GM23338 (cell line): Measurements from ENCODE around the gene PDZK1IP1. TPM values are rescaled to one million over a fixed set of nuclear protein-coding genes. Genes with fewer than 3 reads are reported as not detected.

ENCODE experiments used
- ATAC-seq: fragments of 200-7000 bp; cut with Tn5 transposase; 3 replicates; pipeline ENCODE4 v1.9.1; 2020
- DNase-seq: peaks from one replicate; pipeline ENCODE4 v3.0.0-alpha.2; 2015; ENCODE audit warnings: low spot score
- H2AFZ ChIP-seq: fragments of 200-600 bp; sonication (generic); 2 replicates; pipeline ENCODE4 v1.8.0; 2016; ENCODE audit warnings: antibody characterized with exemption, mild to moderate bottlenecking, moderate library complexity
- H3F3A ChIP-seq: fragments of 200-600 bp; sonication (generic); replicated peaks from 2 replicates; pipeline ENCODE4 v1.8.0; 2017; ENCODE audit warnings: antibody characterized with exemption, mixed run types, low read depth
- H3K27ac ChIP-seq: fragments of 200-600 bp; sonication (generic); 2 replicates; pipeline ENCODE4 v1.6.1; 2016; ENCODE audit warnings: low read depth
- H3K27me3 ChIP-seq: fragments of 200-600 bp; sonication (generic); 2 replicates; pipeline ENCODE4 v1.8.0; 2016; ENCODE audit warnings: mild to moderate bottlenecking, mixed run types, moderate library complexity; ENCODE audit not compliant: insufficient read depth
- H3K36me3 ChIP-seq: fragments of 200-600 bp; sonication (generic); 2 replicates; pipeline ENCODE4 v1.8.0; 2016; ENCODE audit warnings: mild to moderate bottlenecking; ENCODE audit not compliant: insufficient read depth
- H3K4me1 ChIP-seq: fragments of 200-600 bp; sonication (generic); 2 replicates; pipeline ENCODE4 v1.8.0; 2016; ENCODE audit warnings: mild to moderate bottlenecking, moderate library complexity; ENCODE audit not compliant: insufficient read depth
- H3K4me2 ChIP-seq: fragments of 200-600 bp; sonication (generic); 2 replicates; pipeline ENCODE4 v1.7.1; 2017; ENCODE audit warnings: mixed run types
- H3K4me3 ChIP-seq: fragments of 200-600 bp; sonication (generic); 2 replicates; pipeline ENCODE4 v1.6.1; 2016; ENCODE audit warnings: mixed run types
- H3K79me2 ChIP-seq: fragments of 200-600 bp; sonication (generic); replicated peaks from 2 replicates; pipeline ENCODE4 v1.8.0; 2017; ENCODE audit warnings: mild to moderate bottlenecking; ENCODE audit not compliant: insufficient read depth
- H3K9me2 ChIP-seq: fragments of 200-600 bp; sonication (generic); 2 replicates; pipeline ENCODE4 v1.8.0; 2017; ENCODE audit not compliant: insufficient read depth
- H4K20me1 ChIP-seq: fragments of 200-600 bp; sonication (generic); replicated peaks from 2 replicates; pipeline ENCODE4 v1.8.0; 2017; ENCODE audit warnings: mild to moderate bottlenecking; ENCODE audit not compliant: insufficient read depth
- H3K27ac Mint-ChIP-seq: 2 replicates; pipeline ENCODE4 v1.8.0; 2020; ENCODE audit warnings: inconsistent platforms, mild to moderate bottlenecking, moderate library complexity, mixed read lengths
- H3K27me3 Mint-ChIP-seq: 3 replicates; pipeline ENCODE4 v1.8.0; 2022; ENCODE audit warnings: low read depth, mild to moderate bottlenecking, moderate library complexity, mixed read lengths, inconsistent platforms; ENCODE audit not compliant: insufficient read depth, poor library complexity
- H3K36me3 Mint-ChIP-seq: 3 replicates; pipeline ENCODE4 v1.8.0; 2021; ENCODE audit warnings: low read depth, mild to moderate bottlenecking, inconsistent platforms, moderate library complexity, mixed read lengths
- H3K4me1 Mint-ChIP-seq: 3 replicates; pipeline ENCODE4 v1.8.0; 2020; ENCODE audit warnings: mild to moderate bottlenecking, inconsistent platforms, mixed read lengths
- H3K4me3 Mint-ChIP-seq: 3 replicates; pipeline ENCODE4 v1.8.0; 2021; ENCODE audit warnings: moderate library complexity, mild to moderate bottlenecking, inconsistent platforms, mixed read lengths
- H3K9me3 Mint-ChIP-seq: 3 replicates; pipeline ENCODE4 v1.8.0; 2020; ENCODE audit warnings: moderate library complexity, mild to moderate bottlenecking, inconsistent platforms, mixed read lengths
- CREB1 ChIP-seq: fragments of 250-450 bp; sonication (Bioruptor Pico); IDR thresholded peaks from 2 replicates; pipeline ENCODE4 v1.5.0; 2020; ENCODE audit warnings: low read depth, mild to moderate bottlenecking, moderate library complexity
- EZH2 ChIP-seq: fragments of 200-600 bp; sonication (generic); IDR thresholded peaks from one replicate; pipeline ENCODE4 v1.8.0; 2017; ENCODE audit warnings: antibody characterized with exemption, mild to moderate bottlenecking, low read depth; ENCODE audit not compliant: unreplicated experiment
- JUNB ChIP-seq: IDR thresholded peaks from one replicate; pipeline ENCODE4 v1.6.1; 2016; ENCODE audit warnings: antibody characterized with exemption; ENCODE audit not compliant: unreplicated experiment
- NANOG ChIP-seq: IDR thresholded peaks from 2 replicates; pipeline ENCODE4 v1.6.1; 2016; ENCODE audit warnings: antibody characterized with exemption, borderline replicate concordance
- POLR2AphosphoS5 ChIP-seq: IDR thresholded peaks from 2 replicates; pipeline ENCODE4 v1.6.1; 2016; ENCODE audit warnings: antibody characterized with exemption, low read depth
- REST ChIP-seq: IDR thresholded peaks from one replicate; pipeline ENCODE4 v1.6.1; 2018; ENCODE audit warnings: antibody characterized with exemption; ENCODE audit not compliant: unreplicated experiment
- STAT1 ChIP-seq: IDR thresholded peaks from one replicate; pipeline ENCODE4 v1.6.1; 2016; ENCODE audit warnings: antibody characterized with exemption; ENCODE audit not compliant: unreplicated experiment
- ZNF114 ChIP-seq: fragments of 250-450 bp; sonication (Bioruptor Pico); IDR thresholded peaks from 2 replicates; pipeline ENCODE4 v1.5.0; 2020; ENCODE audit warnings: mild to moderate bottlenecking, moderate library complexity
- ZNF462 ChIP-seq: fragments of 250-450 bp; sonication (Bioruptor Pico); IDR thresholded peaks from 2 replicates; pipeline ENCODE4 v1.5.0; 2020; ENCODE audit warnings: mild to moderate bottlenecking, moderate library complexity
- polyA plus RNA-seq: library from polyadenylated mRNA; unstranded; fragments of >200 nt; fragmentation: Nextera tagmentation; extraction: Ambion mirVana; gene quantifications from 2 replicates; pipeline ENCODE4 v1.2.1, GENCODE V29; 2016
- total RNA-seq: library from RNA; depleted of rRNA; stranded (reverse); fragments of >200 nt; shearing (Covaris generic); gene quantifications from 2 replicates; pipeline ENCODE4 v1.2.3, GENCODE V29; 2014

Gene PDZK1IP1
- total and polyA plus RNA-seq, 2 experiments from 2014 or later = not detected

- TF ChIP-seq ZNF462 (no peak), NANOG (no peak), CREB1 (no peak)
Measured at GRCh38 chr1:47181095-47181954, 8.5 kb downstream of the PDZK1IP1 start (continued).

- Mint-ChIP-seq H3K4me3 (0 out of 3 replicates have a peak overlapping the region, but pooled peaks have one; percentile 10), H3K36me3 (no peaks in the 10 kb centered on the region; the same call in 2 of the 3 replicates), H3K27ac (no peak overlapping the region), H3K27me3 (peaks cover 26% of the 10 kb centered on the region), H3K9me3 (peaks cover 16% of the 10 kb centered on the region; the same call in 2 of the 3 replicates), H3K4me1 (peaks cover 24% of the 10 kb centered on the region)
- ATAC-seq = no peak
- Histone ChIP-seq H3K4me3 (no peak overlapping the region), H3K36me3 (no peaks in the 10 kb centered on the region), H4K20me1 (no peaks in the 10 kb centered on the region), H3K79me2 (no peaks in the 10 kb centered on the region), H3K27me3 (peaks cover 15% of the 10 kb centered on the region), H3K27ac (no peak overlapping the region), H2AFZ (no peak overlapping the region), H3K4me1 (peaks cover 8% of the 10 kb centered on the region), H3K9me2 (no peaks in the 10 kb centered on the region), H3K4me2 (peak overlapping the region; percentile 64; the same call in 1 of the 2 replicates), H3F3A (no peaks in the 10 kb centered on the region)
- DNase-seq = no peak
- no peak for TF ChIP-seq EZH2
- no peak for TF ChIP-seq STAT1
- TF ChIP-seq NANOG = no peak
- no peak for TF ChIP-seq REST
- no peak for TF ChIP-seq ZNF114 (CRISPR knock-in tag)
- TF ChIP-seq JUNB = no peak
- TF ChIP-seq POLR2AphosphoS5 = no peak
Measured at GRCh38 chr1:47180603-47181094, 9.2 kb downstream of the PDZK1IP1 start.
